K562 (cell line): Measurements from ENCODE around the gene KRABD2.
A peak's percentile ranks its signal among the peaks of the same experiment; 100 is the strongest.

Experiments
- ZBTB40 ChIP-seq, 2 experiments: fragments of 450-650 bp in 1 of 2; sonication (generic) in 1 of 2; formaldehyde crosslinking in 1 of 2; IDR thresholded peaks; 2 replicates each; pipeline versions ENCODE4 v1.7.1 to v1.9.0; 2016 to 2022; ENCODE audit warnings: inconsistent platforms in 1 of 2, mild to moderate bottlenecking in 1 of 2, missing genetic modification reagents in 1 of 2
- ZC3H11A ChIP-seq: IDR thresholded peaks from 2 replicates; pipeline ENCODE4 v1.6.1; 2012; ENCODE audit warnings: low read depth, low read length, improper control_type of control experiment
- ZNF354B ChIP-seq: fragments of 250-450 bp; sonication (Bioruptor Pico); IDR thresholded peaks from 2 replicates; pipeline ENCODE4 v1.4.0; 2020
- ZNF41 ChIP-seq: fragments of 250-450 bp; sonication (Bioruptor Pico); conservative IDR thresholded peaks from 2 replicates; pipeline ENCODE4 v1.4.0; 2020; ENCODE audit warnings: mild to moderate bottlenecking
- TF ChIP-seq, protein P1 (sequence below): IDR thresholded peaks from 2 replicates; pipeline ENCODE4 v1.6.1; 2011; ENCODE audit warnings: borderline replicate concordance, low read depth, mild to moderate bottlenecking, moderate library complexity, low read length; ENCODE audit not compliant: insufficient read depth, poor library complexity, severe bottlenecking

KRABD2 gene

DNA sequence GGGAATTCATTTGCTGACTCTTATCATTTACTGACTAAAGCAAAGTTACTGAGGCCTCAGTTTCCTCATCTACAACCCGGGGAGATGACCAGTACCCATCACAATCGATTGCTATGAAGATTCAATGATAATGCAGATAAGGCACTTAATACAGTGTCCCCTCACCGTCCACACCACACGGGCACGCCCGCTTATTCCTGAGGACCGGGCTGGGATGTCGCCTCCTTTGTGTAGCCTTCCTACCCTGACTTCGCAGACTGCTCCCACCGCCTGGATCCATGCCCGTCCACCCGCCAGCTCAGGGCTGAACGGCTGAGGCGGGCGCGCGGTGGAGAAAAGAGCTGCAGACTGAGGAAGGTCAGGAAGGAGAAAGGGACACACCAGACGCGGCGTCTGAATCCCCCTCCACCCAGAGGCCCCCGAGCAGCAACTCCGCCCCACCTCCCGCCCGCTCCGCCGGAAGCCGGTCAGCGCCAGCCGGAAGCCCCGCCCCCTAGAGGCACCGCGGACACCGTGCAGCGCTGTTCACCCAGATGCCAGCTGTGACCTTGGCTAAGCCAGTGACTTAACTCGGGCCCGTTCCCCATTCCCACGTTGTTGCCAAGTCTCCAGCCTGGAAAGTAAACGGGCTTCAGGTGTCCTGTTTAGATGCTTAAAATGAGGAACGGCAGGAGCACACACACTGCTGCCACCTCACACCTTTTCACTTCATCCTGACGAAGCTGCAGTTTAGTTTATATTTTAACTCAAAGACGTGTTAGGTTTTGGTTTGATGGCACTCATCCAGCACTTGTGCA, at the start of gene KRABD2 (continued):
- TF ChIP-seq, protein P1, sequence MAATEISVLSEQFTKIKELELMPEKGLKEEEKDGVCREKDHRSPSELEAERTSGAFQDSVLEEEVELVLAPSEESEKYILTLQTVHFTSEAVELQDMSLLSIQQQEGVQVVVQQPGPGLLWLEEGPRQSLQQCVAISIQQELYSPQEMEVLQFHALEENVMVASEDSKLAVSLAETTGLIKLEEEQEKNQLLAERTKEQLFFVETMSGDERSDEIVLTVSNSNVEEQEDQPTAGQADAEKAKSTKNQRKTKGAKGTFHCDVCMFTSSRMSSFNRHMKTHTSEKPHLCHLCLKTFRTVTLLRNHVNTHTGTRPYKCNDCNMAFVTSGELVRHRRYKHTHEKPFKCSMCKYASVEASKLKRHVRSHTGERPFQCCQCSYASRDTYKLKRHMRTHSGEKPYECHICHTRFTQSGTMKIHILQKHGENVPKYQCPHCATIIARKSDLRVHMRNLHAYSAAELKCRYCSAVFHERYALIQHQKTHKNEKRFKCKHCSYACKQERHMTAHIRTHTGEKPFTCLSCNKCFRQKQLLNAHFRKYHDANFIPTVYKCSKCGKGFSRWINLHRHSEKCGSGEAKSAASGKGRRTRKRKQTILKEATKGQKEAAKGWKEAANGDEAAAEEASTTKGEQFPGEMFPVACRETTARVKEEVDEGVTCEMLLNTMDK = peak; percentile 36
- TF ChIP-seq ZBTB40 (IDR thresholded peaks at IDR 0.05) (peak; percentile 90), ZBTB40 (CRISPR knock-in tag; IDR thresholded peaks at IDR 0.05) (no peak), ZNF354B (CRISPR knock-in tag) (no peak), ZC3H11A (0 out of 2 replicates have a peak, but pooled peaks have one; percentile 9), ZNF41 (0 out of 2 replicates have a peak, but pooled peaks have one; percentile 66)
